ENCODE results near the gene RAB11FIP3.

Gene RAB11FIP3

DNA sequence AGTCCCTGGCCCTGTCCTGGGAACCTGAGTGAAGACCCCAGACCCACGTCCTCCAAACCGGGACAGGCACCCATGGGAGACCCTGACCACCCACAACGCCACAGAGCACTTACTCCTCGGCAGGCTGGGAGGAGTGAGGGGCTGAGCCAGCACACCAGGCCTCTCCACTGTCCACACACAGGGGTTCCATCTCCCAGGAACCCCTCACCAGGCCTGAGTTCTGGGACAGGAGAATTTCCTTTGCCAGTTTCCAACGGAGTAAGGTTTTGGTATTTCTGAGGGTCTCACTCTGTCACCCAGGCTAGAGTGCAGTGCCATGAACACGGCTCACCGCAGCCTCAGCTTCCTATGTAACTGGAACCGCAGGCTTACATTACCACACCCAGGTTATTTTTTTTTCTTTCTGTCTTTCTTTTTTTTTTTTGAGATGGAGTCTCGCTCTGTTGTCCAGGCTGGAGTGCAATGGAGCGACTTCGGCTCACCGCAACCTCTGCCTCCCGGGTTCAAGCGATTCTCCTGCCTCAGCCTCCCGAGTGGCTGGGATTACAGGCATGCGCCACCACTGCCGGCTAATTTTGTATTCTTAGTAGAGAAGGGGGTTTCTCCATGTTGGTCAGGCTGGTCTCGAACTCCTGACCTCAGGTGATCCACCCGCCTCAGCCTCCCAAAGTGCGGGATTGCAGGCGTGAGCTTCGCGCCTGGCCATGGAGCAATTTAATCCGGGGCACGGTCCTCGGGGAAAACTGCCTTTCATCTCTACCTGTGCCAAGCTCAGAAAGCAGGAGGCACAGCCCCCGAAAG, 45.3 kb upstream of the RAB11FIP3 start:
- Histone ChIP-seq H3K14ac (ENCODE audit: low read length in 2 of 2) (peak overlapping the region in 1 of 2 experiments; percentile 79), H3K27me3 (ENCODE audit: control insufficient read depth in 1 of 2, insufficient read depth in 1 of 2, low read length in 2 of 2) (no peaks in the 10 kb centered on the region), H2AFZ (ENCODE audit: low read depth, low read length) (no peak overlapping the region), H3K18ac (ENCODE audit: low read depth in 1 of 2, low read length in 2 of 2) (no peak overlapping the region), H3K36me3 (ENCODE audit: control insufficient read depth in 1 of 2, insufficient read depth in 2 of 2, low read depth in 1 of 2, low read length in 2 of 2) (peaks cover 17 to 35% of the 10 kb centered on the region in 2 experiments), H2BK5ac (ENCODE audit: low read depth, low read length, poor library complexity, severe bottlenecking) (no peak overlapping the region), H2BK120ac (ENCODE audit: low read depth, low read length) (no peak overlapping the region), H3K4me1 (ENCODE audit: control insufficient read depth, insufficient read depth, low read depth, low read length) (peaks cover 41% of the 10 kb centered on the region), H3K79me1 (replicated peaks; ENCODE audit: low read length, poor library complexity, severe bottlenecking) (peaks cover 32% of the 10 kb centered on the region), H3K4ac (ENCODE audit: low read depth in 1 of 2, low read length in 2 of 2) (peak overlapping the region in 1 of 2 experiments; percentile 24), H3K27ac (ENCODE audit: low read length, poor library complexity, severe bottlenecking) (no peak overlapping the region), H3K9me3 (ENCODE audit: control insufficient read depth, low read length) (no peaks in the 10 kb centered on the region), H2AK5ac (ENCODE audit: low read length, severe bottlenecking) (no peak overlapping the region), H3K4me2 (ENCODE audit: low read length, poor library complexity, severe bottlenecking) (peak overlapping the region; percentile 82), H2BK15ac (ENCODE audit: low read depth, poor library complexity, severe bottlenecking) (no peak overlapping the region), H2BK12ac (ENCODE audit: low read length in 2 of 2) (peak overlapping the region in 1 of 2 experiments; percentile 3), H4K8ac (ENCODE audit: low read length) (no peak overlapping the region), H4K91ac (ENCODE audit: low read length) (no peak overlapping the region), H3K4me3 (ENCODE audit: insufficient read depth in 1 of 2, low read depth in 1 of 2, low read length in 2 of 2) (peak overlapping the region in 1 of 2 experiments; percentile 41), H3K23ac (ENCODE audit: low read length in 2 of 2) (peak overlapping the region in 1 of 2 experiments; percentile 79), H3K9ac (ENCODE audit: low read length) (no peak overlapping the region)
- 87% methylated on average over 27 of the region's 27 CpGs for WGBS
- no peak for DNase-seq

DNA sequence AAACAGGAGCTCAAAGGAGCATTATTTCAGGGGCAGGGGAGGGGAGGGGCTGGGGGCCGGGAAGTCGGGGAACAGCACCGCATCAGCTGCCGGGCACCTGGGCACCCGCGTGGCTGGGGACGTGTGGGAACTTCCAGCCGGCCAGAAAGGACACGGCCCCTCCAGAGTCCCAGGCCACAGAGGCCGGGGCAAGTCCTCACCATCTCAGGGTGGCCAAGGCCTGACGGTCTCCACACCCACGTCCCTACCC, 44.8 kb upstream of the RAB11FIP3 start:
- Histone ChIP-seq H3K27ac (ENCODE audit: low read length, poor library complexity, severe bottlenecking) (no peak overlapping the region), H2BK120ac (ENCODE audit: low read depth, low read length) (no peak overlapping the region), H4K8ac (ENCODE audit: low read length) (peak overlapping the region; percentile 38), H3K9me3 (ENCODE audit: control insufficient read depth, low read length) (no peaks in the 10 kb centered on the region), H3K4me3 (ENCODE audit: insufficient read depth in 1 of 2, low read depth in 1 of 2, low read length in 2 of 2) (peak overlapping the region; percentile 81 to 86), H3K4me2 (ENCODE audit: low read length, poor library complexity, severe bottlenecking) (peak overlapping the region; percentile 82), H2BK5ac (ENCODE audit: low read depth, low read length, poor library complexity, severe bottlenecking) (no peak overlapping the region), H3K23ac (ENCODE audit: low read length in 2 of 2) (no peak overlapping the region), H3K9ac (ENCODE audit: low read length) (peak overlapping the region; percentile 84), H3K14ac (ENCODE audit: low read length in 2 of 2) (no peak overlapping the region), H3K36me3 (ENCODE audit: control insufficient read depth in 1 of 2, insufficient read depth in 2 of 2, low read depth in 1 of 2, low read length in 2 of 2) (peaks cover 16 to 30% of the 10 kb centered on the region in 2 experiments), H2AK5ac (ENCODE audit: low read length, severe bottlenecking) (no peak overlapping the region), H3K4me1 (ENCODE audit: control insufficient read depth, insufficient read depth, low read depth, low read length) (peaks cover 41% of the 10 kb centered on the region), H3K4ac (ENCODE audit: low read depth in 1 of 2, low read length in 2 of 2) (peak overlapping the region in 1 of 2 experiments; percentile 72), H3K27me3 (ENCODE audit: control insufficient read depth in 1 of 2, insufficient read depth in 1 of 2, low read length in 2 of 2) (no peaks in the 10 kb centered on the region), H2BK12ac (ENCODE audit: low read length in 2 of 2) (no peak overlapping the region), H3K18ac (ENCODE audit: low read depth in 1 of 2, low read length in 2 of 2) (peak overlapping the region in 1 of 2 experiments; percentile 97), H2AFZ (ENCODE audit: low read depth, low read length) (no peak overlapping the region), H4K91ac (ENCODE audit: low read length) (peak overlapping the region; percentile 3), H2BK15ac (ENCODE audit: low read depth, poor library complexity, severe bottlenecking) (no peak overlapping the region), H3K79me1 (replicated peaks; ENCODE audit: low read length, poor library complexity, severe bottlenecking) (peaks cover 32% of the 10 kb centered on the region)
- 4% methylated on average over 10 of the region's 12 CpGs for WGBS
- no peak for DNase-seq

DNA sequence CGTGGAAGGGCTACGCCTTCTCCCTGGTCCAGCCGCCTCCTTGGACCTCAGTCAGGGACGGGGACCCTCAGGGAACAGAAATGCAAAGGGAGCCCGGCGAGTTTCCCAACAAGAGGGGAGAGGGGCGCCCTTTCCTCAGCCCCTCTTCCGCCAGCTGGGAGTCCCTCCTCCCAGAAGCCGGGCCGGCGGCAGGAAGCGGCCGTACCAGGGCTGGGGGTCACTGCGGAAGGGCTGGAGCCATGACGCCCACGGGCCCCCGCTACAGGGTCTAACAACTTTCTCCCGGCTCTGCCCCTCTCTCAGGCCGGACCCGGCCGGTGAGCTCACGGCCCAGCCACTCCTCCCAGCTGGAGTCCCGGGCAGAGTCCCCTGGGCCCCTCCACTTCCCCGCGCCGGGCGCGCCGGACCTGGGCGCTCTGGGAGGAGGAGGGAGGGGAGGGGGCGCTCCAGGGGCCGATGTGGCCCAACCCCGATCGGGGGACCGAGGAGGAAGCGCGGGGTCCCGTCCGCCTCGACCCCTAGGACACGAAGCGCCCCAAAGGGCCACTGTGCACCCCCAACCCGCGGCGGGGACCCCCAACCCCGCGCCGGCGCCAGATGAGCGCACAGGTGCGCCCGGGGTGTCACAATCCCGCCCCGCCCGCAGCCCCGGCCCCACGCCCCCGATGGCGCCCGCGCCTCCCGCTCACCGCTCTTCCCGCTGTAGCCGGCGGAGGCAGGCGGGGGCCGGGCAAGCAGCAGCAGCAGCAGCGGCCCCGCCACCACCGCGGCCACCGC, 44.2 kb upstream of the RAB11FIP3 start:
- no peaks in the 10 kb centered on the region for H3K9me3 ChIP-seq (ENCODE audit: control insufficient read depth, low read length)
- peak overlapping the region; percentile 3 for H4K91ac ChIP-seq (ENCODE audit: low read length)
- H3K79me1 ChIP-seq (replicated peaks; ENCODE audit: low read length, poor library complexity, severe bottlenecking): peaks cover 30% of the 10 kb centered on the region
- no peak overlapping the region for H2AK5ac ChIP-seq (ENCODE audit: low read length, severe bottlenecking)
- peak overlapping the region; percentile 37 for H2AFZ ChIP-seq (ENCODE audit: low read depth, low read length)
- WGBS: under 1% methylated on average over 49 of the region's 73 CpGs
- no peak overlapping the region for H3K27ac ChIP-seq (ENCODE audit: low read length, poor library complexity, severe bottlenecking)
- H3K4me3 ChIP-seq (ENCODE audit: insufficient read depth in 1 of 2, low read depth in 1 of 2, low read length in 2 of 2): peak overlapping the region; percentile 81 to 86
- H2BK15ac ChIP-seq (ENCODE audit: low read depth, poor library complexity, severe bottlenecking): peak overlapping the region; percentile 76
- H3K4ac ChIP-seq (ENCODE audit: low read depth in 1 of 2, low read length in 2 of 2): peak overlapping the region; percentile 53 to 72
- H3K4me1 ChIP-seq (ENCODE audit: control insufficient read depth, insufficient read depth, low read depth, low read length): peaks cover 41% of the 10 kb centered on the region
- peak overlapping the region; percentile 87 for H2BK120ac ChIP-seq (ENCODE audit: low read depth, low read length)
- H2BK5ac ChIP-seq (ENCODE audit: low read depth, low read length, poor library complexity, severe bottlenecking): peak overlapping the region; percentile 63
- peak overlapping the region; percentile 38 for H4K8ac ChIP-seq (ENCODE audit: low read length)
- peak overlapping the region; percentile 82 for H3K4me2 ChIP-seq (ENCODE audit: low read length, poor library complexity, severe bottlenecking)
- peak overlapping the region; percentile 11 to 72 for H3K14ac ChIP-seq (ENCODE audit: low read length in 2 of 2)
- no peaks in the 10 kb centered on the region for H3K27me3 ChIP-seq (ENCODE audit: control insufficient read depth in 1 of 2, insufficient read depth in 1 of 2, low read length in 2 of 2)
- DNase-seq: peak; percentile 40
- peak overlapping the region; percentile 84 for H3K9ac ChIP-seq (ENCODE audit: low read length)
- peaks cover 11 to 25% of the 10 kb centered on the region in 2 experiments for H3K36me3 ChIP-seq (ENCODE audit: control insufficient read depth in 1 of 2, insufficient read depth in 2 of 2, low read depth in 1 of 2, low read length in 2 of 2)
- peak overlapping the region in 1 of 2 experiments; percentile 75 for H3K23ac ChIP-seq (ENCODE audit: low read length in 2 of 2)
- no peak overlapping the region for H2BK12ac ChIP-seq (ENCODE audit: low read length in 2 of 2)
- H3K18ac ChIP-seq (ENCODE audit: low read depth in 1 of 2, low read length in 2 of 2): peak overlapping the region; percentile 84 to 97

Data from mesenchymal stem cell (in vitro differentiated cells and primary cell).